ENCODE results near the gene ASPRV1. TPM values are rescaled to one million over a fixed set of nuclear protein-coding genes. Genes with fewer than 3 reads are reported as not detected.

Gene ASPRV1
- total and polyA plus RNA-seq, 10 of the 15 experiments (the other 5 are each of a cell fraction or from before 2014, with no cell fraction given): 0.11 to 1.1 (median 0.33) TPM

DNA sequence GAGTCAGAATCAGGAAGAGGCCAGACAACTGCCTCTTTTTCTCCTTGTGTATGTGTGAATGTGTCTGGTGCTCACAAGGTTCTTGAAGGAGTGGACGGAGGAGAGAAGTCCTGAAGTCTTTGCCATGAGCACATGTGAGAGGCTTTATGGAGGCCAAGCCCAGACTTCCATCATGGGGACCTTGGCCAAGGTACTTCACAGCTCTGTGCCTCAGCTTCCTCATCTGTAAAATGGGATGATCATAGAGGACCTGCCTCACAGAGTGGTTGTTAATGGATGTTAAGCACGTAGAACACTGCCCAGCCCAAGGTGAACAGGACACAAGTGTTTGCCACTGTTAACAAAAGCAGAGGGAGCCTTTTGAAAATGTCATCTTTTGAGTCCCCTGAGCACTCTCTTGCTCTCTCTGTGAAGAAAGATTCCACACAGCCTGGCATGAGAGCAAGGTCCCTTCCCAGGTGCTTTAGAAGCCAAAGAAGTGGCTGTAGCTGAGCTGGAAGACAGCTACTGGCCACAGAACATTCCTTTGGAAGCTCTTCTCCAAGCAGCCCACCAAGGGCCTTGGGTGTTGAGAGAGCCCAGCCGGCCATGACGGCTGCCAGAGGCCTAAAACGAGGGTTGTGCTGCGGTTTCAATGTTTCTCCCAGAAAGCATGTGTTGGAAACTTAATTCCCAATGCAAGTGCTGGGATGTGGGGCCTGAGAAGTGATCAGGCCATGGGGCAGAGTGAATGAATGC, 41.8 kb upstream of the ASPRV1 start:
- 86% methylated on average over 6 of the region's 6 CpGs for WGBS (ENCODE audit: insufficient coverage, insufficient replicate concordance, low lambda C conversion rate, missing lambda C conversion rate)
- no peaks in the 10 kb centered on the region for H3K79me2 ChIP-seq (ENCODE audit: control insufficient read depth, insufficient read depth, low read length)
- H3K27ac ChIP-seq (ENCODE audit: control insufficient read depth, insufficient read depth): no peak overlapping the region
- POLR2A ChIA-PET: interaction anchor here (0.6 kb wide), 1 partner anchor 63 kb away, joined by 3 read pairs; no protein-coding TSS in a partner anchor
- SMC1A ChIA-PET (ENCODE audit: uncharacterized antibody, unreplicated experiment): interaction anchor here (0.6 to 1.1 kb wide), 2 partner anchors 12 to 140 kb away, joined by 3 to 5 read pairs; no protein-coding TSS in a partner anchor
- H4K20me1 ChIP-seq (ENCODE audit: control insufficient read depth, insufficient read depth): no peaks in the 10 kb centered on the region
- no peak overlapping the region for H2AFZ ChIP-seq (ENCODE audit: control insufficient read depth, low read depth, low read length)
- no peak overlapping the region for H3K4me3 ChIP-seq
- TF ChIP-seq ZZZ3 (IDR thresholded peaks at IDR 0.05; ENCODE audit: control insufficient read depth, insufficient read length, low read depth): no peak
- no peak for TF ChIP-seq BCL3 (IDR thresholded peaks at IDR 0.05; ENCODE audit: borderline replicate concordance, insufficient read depth, low read depth, low read length, poor library complexity, severe bottlenecking)
- TF ChIP-seq RFX5 (IDR thresholded peaks at IDR 0.05; ENCODE audit: low read depth, low read length): no peak
- no peak for TF ChIP-seq E4F1 (IDR thresholded peaks at IDR 0.05; ENCODE audit: borderline replicate concordance, partially characterized antibody)
- TF ChIP-seq RUNX3 (IDR thresholded peaks at IDR 0.05; ENCODE audit: low read length): no peak
- no peak for TF ChIP-seq PML (IDR thresholded peaks at IDR 0.05; ENCODE audit: low read length)
- TF ChIP-seq ASH2L (IDR thresholded peaks at IDR 0.05; ENCODE audit: borderline replicate concordance, low read depth): no peak
- H3K4me2 ChIP-seq (ENCODE audit: control insufficient read depth, insufficient read depth): no peak overlapping the region
- ATAC-seq: no peak
- no peak overlapping the region for H3K9ac ChIP-seq (ENCODE audit: control insufficient read depth, insufficient read depth, low read length)
- RAD21 ChIA-PET (ENCODE audit: unreplicated experiment): interaction anchor here (0.6 kb wide), 1 partner anchor 188 kb away, joined by 3 read pairs; the partner anchor contains the start of gene C2orf42
- no peak for DNase-seq (ENCODE audit: low read depth, low spot score)
- CTCF ChIA-PET: interaction anchor here (1.0 kb wide), 1 partner anchor 140 kb away, joined by 3 read pairs; no protein-coding TSS in a partner anchor
- in situ Hi-C loops (cut with MboI) (no loop called here), intact Hi-C loops (cut with micrococcal nuclease; ENCODE audit: unreplicated experiment) (no loop called here)
- no peak for FAIRE-seq
- peaks cover 4% of the 10 kb centered on the region for H3K4me1 ChIP-seq (ENCODE audit: control insufficient read depth, insufficient read depth, low read length)
- no peaks in the 10 kb centered on the region for H3K36me3 ChIP-seq (ENCODE audit: control insufficient read depth in 2 of 2, insufficient read depth in 2 of 2, low read length in 1 of 2)
- no peaks in the 10 kb centered on the region for H3K27me3 ChIP-seq (replicated peaks in 1 of 2; ENCODE audit: control insufficient read depth in 2 of 2, insufficient read depth in 2 of 2, low read length in 1 of 2)
- no TSS peak for BruUV-seq (replicated peaks)
- no peaks in the 10 kb centered on the region for H3K9me3 ChIP-seq (replicated peaks; ENCODE audit: control insufficient read depth, insufficient read depth, low read length)
